Adipocyte (in vitro differentiated cells): ENCODE measurements around the gene MAP6D1.

Experiments
- DNase-seq: peaks from one replicate; pipeline ENCODE4 v3.0.0-alpha.2; 2015; ENCODE audit warnings: low read depth
- H3K27me3 ChIP-seq: replicated peaks from 2 replicates; pipeline ENCODE4 v1.7.0; 2013; ENCODE audit warnings: mild to moderate bottlenecking, low read length, moderate library complexity; ENCODE audit not compliant: control insufficient read depth, insufficient read depth
- H3K36me3 ChIP-seq: 2 replicates; pipeline ENCODE4 v1.7.0; 2013; ENCODE audit warnings: low read length, mild to moderate bottlenecking, moderate library complexity; ENCODE audit not compliant: control insufficient read depth, insufficient read depth, severe bottlenecking
- H3K4me1 ChIP-seq: 2 replicates; pipeline ENCODE4 v1.7.0; 2013; ENCODE audit warnings: mild to moderate bottlenecking, low read length, moderate library complexity; ENCODE audit not compliant: control insufficient read depth, insufficient read depth
- H3K4me3 ChIP-seq: 2 replicates; pipeline ENCODE4 v1.7.0; 2013; ENCODE audit warnings: mild to moderate bottlenecking, low read length, moderate library complexity
- H3K9ac ChIP-seq: 2 replicates; pipeline ENCODE4 v1.7.0; 2013; ENCODE audit warnings: mild to moderate bottlenecking, low read length, moderate library complexity
- H3K9me3 ChIP-seq: 2 replicates; pipeline ENCODE4 v1.7.0; 2013; ENCODE audit warnings: mild to moderate bottlenecking, low read length, moderate library complexity; ENCODE audit not compliant: control insufficient read depth

MAP6D1 gene

DNA sequence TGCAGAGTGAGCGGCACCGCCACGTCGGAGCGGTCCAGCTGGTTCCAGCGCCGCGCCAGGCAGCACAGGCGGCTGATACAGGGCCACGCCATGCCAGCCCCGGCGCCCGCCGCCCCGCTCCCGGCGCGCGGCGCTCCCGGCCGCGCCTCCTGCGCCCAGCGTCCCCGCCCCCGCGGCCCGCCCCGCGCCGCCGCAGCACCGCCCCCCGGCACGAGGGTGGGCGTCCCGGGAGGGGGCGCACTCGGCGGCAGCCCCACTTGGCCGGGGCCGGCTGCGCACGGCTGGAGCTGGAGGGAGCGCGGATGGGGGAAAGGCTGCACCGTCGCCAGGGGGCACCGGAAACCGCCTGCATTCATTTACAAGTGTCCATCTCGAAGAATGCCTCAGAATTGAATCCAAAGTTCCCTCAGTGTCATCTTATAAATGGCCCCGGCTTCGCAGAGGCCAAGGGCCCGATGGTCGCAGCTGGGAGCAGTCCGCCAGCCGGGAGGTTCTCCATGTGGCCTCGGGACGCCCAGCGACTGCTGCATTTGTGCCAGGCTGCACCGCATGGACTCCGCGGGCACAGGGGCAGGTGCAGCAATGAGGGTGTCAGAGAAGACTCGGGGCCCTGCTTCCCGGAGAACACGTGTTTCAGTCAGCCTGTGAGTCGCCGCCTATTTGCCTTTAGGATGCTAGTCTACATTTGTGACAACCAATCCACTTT is at the start of gene MAP6D1:
MAP6D1 (minus strand) TSS at position 122 of the 706 bp plus-strand sequence; CDS start at position 92, 30 bp downstream.
- Histone ChIP-seq H3K9ac (peak within 1 kb of the TSS; percentile 54), H3K4me3 (peak within 1 kb of the TSS; percentile 83), H3K4me1 (peaks cover 5% of the 10 kb centered on the region), H3K27me3 (no peaks in the 10 kb centered on the region), H3K9me3 (no peaks in the 10 kb centered on the region), H3K36me3 (peaks cover 18% of the 10 kb centered on the region)
- peak; percentile 71 for DNase-seq

DNA sequence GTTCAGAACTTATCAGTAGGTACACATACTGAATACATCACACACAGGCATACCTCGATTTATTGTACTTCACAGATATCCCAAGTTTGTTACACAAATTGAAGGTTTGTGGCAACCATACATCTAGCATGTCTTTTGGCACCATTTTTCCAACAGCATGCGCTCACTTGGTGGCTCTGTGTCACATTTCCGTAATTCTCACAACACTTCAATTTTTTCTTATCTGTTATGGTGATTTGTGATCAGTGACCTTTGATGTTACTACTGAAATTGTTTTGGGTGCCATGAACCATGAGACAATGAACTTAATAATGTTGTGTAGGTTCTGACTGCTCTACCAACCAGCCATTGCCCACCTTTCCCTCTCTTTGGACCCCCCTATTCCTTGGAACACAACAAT is 48.5 kb upstream of the MAP6D1 start:
- peaks cover 11% of the 10 kb centered on the region for H3K36me3 ChIP-seq
- no peak for DNase-seq
- H3K4me1 ChIP-seq: no peaks in the 10 kb centered on the region
- no peak overlapping the region for H3K4me3 ChIP-seq
- H3K9ac ChIP-seq: no peak overlapping the region
- no peaks in the 10 kb centered on the region for H3K9me3 ChIP-seq
- H3K27me3 ChIP-seq: no peaks in the 10 kb centered on the region

DNA sequence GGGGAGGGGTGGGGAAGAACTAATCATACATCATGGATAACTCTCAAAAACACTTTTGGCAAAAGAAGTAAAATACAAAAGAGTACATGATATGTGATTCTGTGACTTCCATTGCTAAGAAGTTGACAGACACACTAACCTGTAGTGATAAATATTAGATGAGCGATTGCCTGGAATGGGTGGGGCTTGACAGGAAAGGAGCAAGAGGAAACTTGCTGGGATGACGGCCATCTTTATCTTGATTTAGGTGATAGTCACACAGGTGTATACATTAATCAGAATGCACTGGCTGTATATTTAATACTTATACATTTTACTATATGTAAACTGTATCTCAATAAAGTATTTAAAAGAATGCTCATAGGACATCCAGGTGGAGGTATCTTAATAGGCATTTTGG is 46.2 kb upstream of the MAP6D1 start:
- Histone ChIP-seq H3K27me3 (no peaks in the 10 kb centered on the region), H3K9me3 (no peaks in the 10 kb centered on the region), H3K36me3 (peaks cover 22% of the 10 kb centered on the region), H3K9ac (no peak overlapping the region), H3K4me1 (no peaks in the 10 kb centered on the region), H3K4me3 (no peak overlapping the region)
- DNase-seq: no peak

DNA sequence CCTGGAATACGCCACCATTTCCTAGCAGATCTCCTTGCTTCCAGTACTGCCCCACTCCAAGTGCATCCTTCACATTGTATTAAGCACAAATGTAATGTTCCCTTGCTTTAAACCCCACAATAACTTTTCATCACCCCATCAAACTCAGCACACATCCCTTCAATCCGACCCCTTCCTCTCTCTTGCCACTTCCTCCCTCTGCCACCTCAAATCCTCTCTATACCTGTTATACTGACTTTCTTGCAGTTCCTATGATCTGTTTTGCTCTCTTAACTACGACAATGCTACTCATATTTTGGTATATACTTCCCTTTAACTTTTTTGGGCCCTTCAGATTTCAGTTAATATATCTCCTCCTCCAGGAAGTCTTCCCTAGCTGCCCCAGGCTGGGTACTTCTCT is 45.2 kb upstream of the MAP6D1 start:
- H3K4me1 ChIP-seq: no peaks in the 10 kb centered on the region
- no peaks in the 10 kb centered on the region for H3K9me3 ChIP-seq
- H3K36me3 ChIP-seq: peaks cover 26% of the 10 kb centered on the region
- no peak for DNase-seq
- H3K4me3 ChIP-seq: no peak overlapping the region
- no peaks in the 10 kb centered on the region for H3K27me3 ChIP-seq
- no peak overlapping the region for H3K9ac ChIP-seq

DNA sequence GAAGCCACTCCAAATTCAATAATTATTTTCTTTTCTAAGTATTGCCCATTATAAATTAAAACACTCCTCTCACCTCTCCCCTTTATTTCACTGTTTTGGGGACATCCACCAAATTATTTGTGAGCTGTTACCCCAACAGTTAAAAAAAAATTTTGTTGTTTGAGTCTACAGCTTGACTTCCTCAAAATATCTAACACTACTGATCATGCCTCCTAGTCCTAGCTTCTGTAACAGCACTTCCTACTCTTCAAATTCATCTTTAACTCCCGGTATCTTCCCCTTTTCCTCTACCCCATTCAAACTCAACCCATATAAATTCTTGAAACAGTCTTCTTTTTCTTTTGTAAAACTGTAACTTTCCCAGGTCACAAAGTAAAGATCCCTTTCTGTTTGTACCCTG is 43.4 kb upstream of the MAP6D1 start:
- H3K36me3 ChIP-seq: peaks cover 35% of the 10 kb centered on the region
- H3K4me1 ChIP-seq: no peaks in the 10 kb centered on the region
- H3K27me3 ChIP-seq: no peaks in the 10 kb centered on the region
- H3K4me3 ChIP-seq: no peak overlapping the region
- H3K9me3 ChIP-seq: no peaks in the 10 kb centered on the region
- H3K9ac ChIP-seq: no peak overlapping the region
- DNase-seq: no peak

GRCh38 chr3:183862610-183863009 is 37.2 kb upstream of the MAP6D1 start:
- peak; percentile 20 for DNase-seq
- no peak overlapping the region for H3K4me3 ChIP-seq
- H3K9me3 ChIP-seq: no peaks in the 10 kb centered on the region
- no peaks in the 10 kb centered on the region for H3K27me3 ChIP-seq
- no peak overlapping the region for H3K9ac ChIP-seq
- H3K4me1 ChIP-seq: no peaks in the 10 kb centered on the region
- peaks cover 80% of the 10 kb centered on the region for H3K36me3 ChIP-seq

DNA sequence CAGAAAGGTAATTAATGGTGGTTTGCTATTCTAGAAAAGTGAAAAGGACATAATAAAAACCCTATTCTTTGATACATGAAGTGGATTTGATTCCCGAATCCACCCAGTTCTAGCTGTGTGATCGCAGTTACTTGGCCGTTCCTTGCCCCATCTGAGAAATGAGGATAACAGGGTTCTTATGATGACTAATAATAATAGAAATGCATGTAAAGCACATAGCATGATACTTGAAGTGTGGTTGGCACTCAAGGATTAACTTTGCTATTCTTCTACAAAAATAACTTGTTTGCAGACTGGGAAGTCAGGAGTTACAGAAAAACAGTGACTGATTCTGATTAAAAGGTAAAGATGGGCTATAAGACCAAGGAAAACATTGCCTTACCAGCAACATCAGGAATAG is 32.5 kb upstream of the MAP6D1 start:
- Histone ChIP-seq H3K4me1 (no peaks in the 10 kb centered on the region), H3K27me3 (no peaks in the 10 kb centered on the region), H3K36me3 (peaks cover 71% of the 10 kb centered on the region), H3K9me3 (no peaks in the 10 kb centered on the region), H3K9ac (no peak overlapping the region), H3K4me3 (no peak overlapping the region)
- DNase-seq: no peak

DNA sequence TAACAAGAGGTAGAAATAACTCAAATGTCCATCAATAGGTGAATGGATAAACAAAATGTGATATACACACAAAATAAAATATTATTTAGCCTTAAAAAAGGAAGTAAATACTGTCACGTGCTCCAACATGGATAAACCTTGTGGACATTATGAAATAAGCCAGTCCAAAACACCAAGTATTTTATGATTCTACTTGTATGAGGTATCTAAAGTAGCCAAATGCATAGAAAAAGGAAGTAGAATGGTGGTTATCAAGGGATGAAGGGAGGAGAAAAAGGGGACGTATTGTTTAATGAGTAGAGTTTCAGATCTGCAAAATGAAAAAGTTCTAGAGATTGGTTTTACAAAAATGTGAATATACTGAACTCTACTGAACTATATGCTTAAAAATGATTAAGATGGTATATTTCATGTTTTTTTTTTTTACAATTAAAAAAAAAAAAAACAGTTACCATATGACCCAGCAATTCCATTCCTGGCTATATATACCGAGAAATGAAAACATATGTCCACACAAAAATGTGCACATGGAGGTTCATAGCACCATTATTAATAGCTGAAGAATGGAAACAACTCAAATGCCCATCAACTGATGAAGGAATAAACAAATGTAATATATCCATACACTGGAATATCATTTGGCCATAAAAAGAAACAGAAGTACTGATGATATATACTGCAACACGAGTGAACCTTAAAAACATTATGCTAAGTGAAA is 29.1 kb upstream of the MAP6D1 start:
- Histone ChIP-seq H3K4me3 (no peak overlapping the region), H3K36me3 (peaks cover 57% of the 10 kb centered on the region), H3K9me3 (no peaks in the 10 kb centered on the region), H3K9ac (no peak overlapping the region), H3K4me1 (no peaks in the 10 kb centered on the region), H3K27me3 (no peaks in the 10 kb centered on the region)
- DNase-seq: no peak

DNA sequence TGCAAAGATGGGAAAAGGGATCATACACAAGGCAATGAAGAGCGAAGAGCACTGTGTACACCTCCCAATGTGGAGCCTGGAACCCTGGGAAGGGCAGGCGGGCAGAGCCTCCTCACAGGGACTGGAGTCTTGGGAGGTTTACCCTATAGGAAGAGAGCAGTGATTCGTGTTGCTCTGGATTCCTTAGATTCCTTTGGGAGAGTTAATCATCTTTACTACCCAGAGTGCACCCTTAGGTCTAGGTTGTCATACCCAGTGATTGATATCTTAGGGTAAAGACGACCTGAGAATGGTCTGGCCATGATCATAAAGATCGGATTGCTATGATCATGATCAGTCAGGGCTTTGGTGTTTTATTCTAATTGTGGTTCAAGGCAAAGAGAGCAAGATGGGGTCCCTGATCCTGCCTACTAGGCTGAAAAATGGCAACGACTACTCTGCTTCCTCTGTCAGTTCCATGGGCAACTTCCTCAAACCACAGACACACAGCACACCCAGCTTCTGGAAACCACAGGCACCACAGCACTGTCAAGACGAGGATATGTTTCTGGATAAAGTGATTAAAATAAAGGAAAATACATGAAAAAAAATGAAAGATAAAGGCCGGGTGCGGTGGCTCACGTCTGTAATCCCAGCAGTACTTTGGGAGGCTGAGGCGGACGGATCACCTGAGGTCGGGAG is 20.4 kb upstream of the MAP6D1 start:
- Histone ChIP-seq H3K36me3 (peaks cover 76% of the 10 kb centered on the region), H3K9me3 (no peaks in the 10 kb centered on the region)
- DNase-seq: no peak

DNA sequence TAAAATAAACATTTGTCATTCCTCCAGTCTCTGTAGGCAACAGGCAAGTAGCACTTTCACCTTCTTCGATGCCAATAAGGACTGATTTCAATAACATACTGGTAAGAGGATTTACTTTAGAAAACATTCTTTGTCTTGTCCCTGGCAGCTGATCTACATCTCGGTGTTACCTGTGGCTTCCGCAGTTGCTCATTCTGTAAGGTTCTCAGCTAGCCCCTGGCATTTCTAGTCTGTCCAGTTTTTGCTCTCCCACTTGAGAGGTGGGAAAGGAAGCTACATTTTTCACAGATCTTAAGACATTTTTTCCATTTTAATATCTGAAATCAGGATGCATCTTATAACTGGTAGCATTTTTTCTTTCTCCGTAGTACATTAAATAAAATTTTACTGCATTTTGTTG is 19.7 kb upstream of the MAP6D1 start:
- Histone ChIP-seq H3K36me3 (peaks cover 78% of the 10 kb centered on the region), H3K9me3 (no peaks in the 10 kb centered on the region), H3K9ac (no peak overlapping the region), H3K4me3 (no peak overlapping the region), H3K27me3 (no peaks in the 10 kb centered on the region), H3K4me1 (peaks cover 9% of the 10 kb centered on the region)
- DNase-seq: no peak

More for the DNA sequence above, 20.4 kb upstream of the MAP6D1 start:
- Histone ChIP-seq H3K27me3 (no peaks in the 10 kb centered on the region), H3K9ac (no peak overlapping the region), H3K4me1 (peaks cover 9% of the 10 kb centered on the region), H3K4me3 (no peak overlapping the region)

GRCh38 chr3:183844606-183845005 is 19.2 kb upstream of the MAP6D1 start:
- no peaks in the 10 kb centered on the region for H3K9me3 ChIP-seq
- H3K4me3 ChIP-seq: no peak overlapping the region
- peak; percentile 93 for DNase-seq
- peaks cover 81% of the 10 kb centered on the region for H3K36me3 ChIP-seq
- no peaks in the 10 kb centered on the region for H3K27me3 ChIP-seq
- H3K9ac ChIP-seq: no peak overlapping the region
- peaks cover 9% of the 10 kb centered on the region for H3K4me1 ChIP-seq
